NCI-H2081 (cell line): ENCODE data around the gene CDC42EP4.
"Not testable (repeated sequence)": the region's sequence is repeated elsewhere in the genome, so short reads cannot be mapped to it uniquely, and the experiment has no call there.

ENCODE experiments used
- DNase-seq, 2 experiments: peaks; one replicate each; lab custom pipeline; 2025; lab: John Stamatoyannopoulos, UW

The CDC42EP4 gene

DNA sequence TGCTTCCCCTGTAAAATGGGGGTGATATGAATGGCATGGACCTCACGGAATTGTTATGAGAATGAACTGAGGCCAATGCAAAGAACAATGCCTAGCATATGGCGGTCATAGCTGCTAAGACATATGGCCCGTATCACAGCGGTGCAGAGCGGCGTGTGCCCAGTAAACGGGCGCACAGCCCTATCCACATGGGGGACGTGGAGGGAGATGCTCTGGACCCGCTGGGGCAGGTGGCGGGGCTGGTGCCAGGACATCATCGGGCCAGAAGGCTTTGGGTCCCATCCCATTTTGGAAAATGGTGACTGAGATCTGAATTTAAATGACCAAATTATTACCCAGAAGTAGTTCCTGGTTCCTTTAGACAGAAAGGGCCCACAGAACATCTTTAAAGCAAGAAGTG, 31.6 kb downstream of the CDC42EP4 start:
- DNase-seq: no peak

GRCh38 chr17:73279704-73280103, 32.1 kb downstream of the CDC42EP4 start:
- DNase-seq: no peak

DNA sequence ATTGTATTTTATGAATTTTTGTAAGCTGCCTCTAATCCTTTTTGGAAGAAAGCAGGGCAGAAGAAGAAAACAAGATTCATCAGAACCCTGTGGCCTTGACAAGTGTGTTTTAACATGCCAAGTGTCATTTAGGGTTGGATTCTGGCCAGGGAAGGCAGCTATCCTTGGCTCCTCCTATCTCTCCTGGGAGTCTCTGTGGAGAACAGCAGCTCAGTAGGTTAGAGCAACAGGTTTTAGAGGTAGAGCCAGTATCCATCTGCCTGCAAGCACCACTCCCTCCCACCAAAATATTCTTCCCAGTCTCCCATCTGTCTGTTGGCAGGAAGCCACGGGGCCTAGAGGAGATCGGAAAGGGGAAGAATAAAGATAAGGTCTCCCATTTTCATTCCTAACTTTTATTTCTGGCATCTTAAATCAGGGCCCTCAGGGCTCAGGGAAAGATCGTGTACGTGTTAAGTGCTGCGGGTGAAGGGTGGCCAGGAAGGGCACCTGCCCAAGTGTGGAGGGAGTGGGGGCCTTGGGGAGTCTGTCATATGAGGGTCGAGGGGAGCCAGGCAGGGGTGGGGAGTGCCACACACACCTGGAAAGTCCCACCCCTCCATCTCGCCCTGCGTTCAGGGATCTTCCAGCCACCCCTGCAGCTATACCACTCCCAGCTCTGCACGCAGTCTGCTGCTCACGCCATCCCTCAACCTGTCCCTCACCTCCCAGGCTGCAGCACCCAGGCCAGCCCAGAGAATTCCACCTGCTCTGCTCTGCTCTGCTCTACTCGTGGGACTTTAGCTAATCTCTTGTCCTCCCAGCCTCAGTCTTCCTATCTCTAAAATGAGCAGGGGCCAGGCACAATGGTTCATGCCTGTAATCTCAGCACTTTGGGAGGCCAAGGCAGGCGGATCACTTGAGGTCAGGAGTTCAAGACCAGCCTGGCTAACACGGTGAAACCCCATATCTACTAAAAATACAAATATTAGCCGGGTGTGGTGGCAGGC, 33.0 kb downstream of the CDC42EP4 start:
- DNase-seq: peak; percentile 24 to 51

- no peak for DNase-seq
Observed at GRCh38 chr17:73278049-73278464, 33.7 kb downstream of the CDC42EP4 start.

DNA sequence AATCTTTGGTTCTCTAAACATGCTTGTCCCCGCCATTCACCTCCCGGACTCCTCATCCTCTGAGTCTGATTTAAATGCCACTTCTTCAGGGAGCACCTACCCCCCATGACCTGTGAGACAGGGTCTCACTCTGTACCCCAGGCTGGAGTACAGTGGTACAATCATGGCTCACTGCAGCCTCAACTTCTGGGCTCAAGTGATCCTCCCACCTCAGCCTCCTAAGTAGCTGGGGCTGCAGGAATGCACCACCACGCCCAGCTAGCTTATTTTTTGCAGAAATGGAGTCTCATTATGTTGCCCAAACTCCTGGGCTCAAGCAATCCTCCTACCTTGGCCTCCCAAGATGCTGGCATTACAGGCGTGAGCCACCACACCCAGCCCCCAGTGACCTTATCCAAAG, 37.3 kb downstream of the CDC42EP4 start:
- no peak for DNase-seq

- DNase-seq: no peak
Observed at GRCh38 chr17:73272906-73273218, 38.9 kb downstream of the CDC42EP4 start.

DNA sequence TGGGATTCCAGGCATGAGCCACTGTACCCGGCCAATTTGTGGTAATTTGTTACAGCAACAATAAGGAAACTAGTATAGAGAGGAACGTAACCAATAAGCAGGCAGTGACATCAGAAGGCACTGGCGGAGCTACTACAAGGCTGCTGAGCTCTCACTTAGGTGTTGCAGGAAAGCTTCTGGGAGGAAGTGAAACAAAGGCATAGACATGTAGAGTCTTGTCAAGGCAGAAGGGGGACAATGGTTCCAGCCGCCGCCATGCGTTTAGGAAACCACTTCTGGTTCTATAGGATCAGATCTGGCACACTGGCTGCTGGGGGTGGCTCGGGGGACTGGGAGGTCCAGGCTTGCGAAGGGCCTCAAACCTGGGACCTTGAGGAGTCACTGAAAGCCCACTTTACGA, 40.7 kb downstream of the CDC42EP4 start:
- no peak for DNase-seq

DNA sequence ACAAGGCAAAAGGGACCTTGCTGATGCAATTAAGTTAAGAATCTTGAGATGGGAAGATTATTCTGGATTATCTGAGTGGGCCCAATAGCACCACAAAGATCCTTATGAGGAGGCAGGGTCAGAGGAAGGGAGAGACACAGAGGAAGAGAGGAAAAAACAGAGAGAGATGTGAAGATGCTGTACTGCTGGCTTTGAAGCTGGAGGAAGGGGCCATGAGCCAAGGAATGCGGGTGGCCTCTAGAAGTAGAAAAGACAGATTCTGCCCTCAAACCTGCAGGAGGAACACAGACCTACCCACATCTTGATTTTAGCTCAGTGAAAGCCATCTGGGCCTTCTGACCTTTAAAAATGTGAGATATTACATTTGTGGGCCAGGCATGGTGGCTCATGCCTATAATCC, 42.0 kb downstream of the CDC42EP4 start:
- DNase-seq: no peak

DNA sequence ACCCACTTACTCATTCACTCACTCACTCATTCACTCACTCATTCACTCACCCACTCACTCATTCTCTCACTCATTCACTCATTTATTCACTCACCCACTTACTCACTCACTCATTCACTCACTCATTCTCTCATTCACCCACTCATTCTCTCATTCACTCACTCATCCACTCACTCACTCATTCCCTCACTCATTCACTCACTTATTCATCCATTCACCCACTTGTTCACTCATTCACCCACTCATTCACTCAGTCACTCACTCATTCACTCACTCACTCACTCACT, 42.5 kb downstream of the CDC42EP4 start:
- no peak for DNase-seq

- DNase-seq: no peak
Observed at GRCh38 chr17:73268582-73269328, 43.0 kb downstream of the CDC42EP4 start.

DNA sequence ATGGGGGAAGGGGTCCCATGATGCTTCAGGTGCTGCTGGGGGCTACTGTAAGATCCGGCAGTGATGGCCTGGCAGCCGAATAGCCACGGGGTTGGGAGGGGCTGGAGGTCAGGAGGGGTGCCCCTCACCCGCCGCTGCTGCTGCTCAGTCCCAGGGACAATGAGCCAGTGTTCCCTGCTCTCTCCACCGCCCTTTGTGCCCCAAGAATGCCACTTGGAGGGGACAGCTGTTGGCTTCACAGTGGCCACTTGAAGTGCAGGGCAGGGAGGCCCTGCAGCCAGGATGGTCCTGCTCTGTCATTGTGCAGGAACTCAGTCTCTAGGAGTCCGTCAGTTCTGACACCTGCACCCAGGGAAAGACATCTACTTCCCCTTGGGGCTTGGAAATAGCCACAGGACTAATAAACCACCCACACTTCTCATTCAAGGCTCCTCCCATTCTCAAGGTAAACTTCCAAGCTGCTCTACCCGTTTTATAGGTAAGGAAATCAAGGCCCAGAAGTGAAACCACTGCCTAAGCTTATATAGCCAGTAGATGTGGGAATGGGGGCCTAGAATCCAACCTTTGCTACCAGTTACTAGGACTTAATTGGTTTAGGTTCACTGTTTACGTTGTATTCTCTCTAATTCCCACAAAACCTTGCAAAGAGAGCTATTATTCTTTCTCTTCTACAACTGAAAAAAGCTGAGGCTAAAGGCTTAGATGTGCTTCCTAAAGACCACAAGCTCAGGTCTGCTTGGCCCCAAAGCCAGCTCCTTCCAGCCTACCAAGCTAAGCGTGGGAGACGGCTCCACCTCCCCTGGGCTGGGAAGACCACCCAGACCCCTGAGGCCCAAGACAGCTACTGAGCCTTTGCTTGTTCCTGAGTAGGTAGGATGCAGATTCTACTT, 43.9 kb downstream of the CDC42EP4 start:
- no peak for DNase-seq

DNA sequence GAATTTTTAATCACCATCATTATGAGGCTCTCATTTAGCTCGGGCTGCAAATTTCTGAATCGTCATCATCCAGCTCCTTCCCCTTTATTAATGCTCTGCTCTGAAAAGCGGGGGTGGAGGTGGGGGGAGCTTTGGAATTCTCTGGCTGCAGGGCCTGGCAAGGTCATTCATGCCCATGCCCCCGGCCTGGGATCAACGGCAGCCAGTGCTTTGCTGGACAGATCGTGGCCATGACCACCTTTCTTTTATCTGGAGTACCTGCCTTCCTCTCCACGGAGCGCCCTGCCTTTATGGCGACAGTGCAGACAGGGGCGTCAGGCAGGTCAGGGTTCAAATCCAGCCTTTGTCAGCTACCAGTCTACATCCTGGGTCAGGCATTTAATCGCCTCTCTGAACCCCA, 45.0 kb downstream of the CDC42EP4 start:
- no peak for DNase-seq

- DNase-seq: no peak
Observed at GRCh38 chr17:73265646-73266640, 45.9 kb downstream of the CDC42EP4 start.

DNA sequence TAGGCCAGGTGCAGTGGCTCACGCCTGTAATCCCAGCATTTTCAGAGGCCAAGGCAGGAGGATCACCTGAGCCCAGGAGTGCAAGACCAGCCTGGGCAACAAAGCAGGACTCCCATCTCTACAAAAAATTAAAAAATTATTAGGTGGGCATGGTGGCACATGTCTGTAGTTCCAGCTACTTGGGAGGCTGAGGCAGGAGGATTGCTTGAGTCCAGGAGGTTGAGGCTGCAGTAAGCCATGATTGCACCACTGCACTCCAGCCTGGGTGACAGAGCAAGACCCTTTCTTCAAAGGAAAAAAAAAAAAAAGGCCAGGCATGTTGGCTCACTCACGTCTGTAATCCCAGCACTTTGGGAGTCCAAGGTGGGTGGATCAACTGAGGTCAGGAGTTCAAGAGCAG, 47.4 kb downstream of the CDC42EP4 start:
- not testable (repeated sequence) for DNase-seq

GRCh38 chr17:73262676-73263642, 48.8 kb downstream of the CDC42EP4 start:
- DNase-seq: peak in 1 of 2 experiments; percentile 15

DNA sequence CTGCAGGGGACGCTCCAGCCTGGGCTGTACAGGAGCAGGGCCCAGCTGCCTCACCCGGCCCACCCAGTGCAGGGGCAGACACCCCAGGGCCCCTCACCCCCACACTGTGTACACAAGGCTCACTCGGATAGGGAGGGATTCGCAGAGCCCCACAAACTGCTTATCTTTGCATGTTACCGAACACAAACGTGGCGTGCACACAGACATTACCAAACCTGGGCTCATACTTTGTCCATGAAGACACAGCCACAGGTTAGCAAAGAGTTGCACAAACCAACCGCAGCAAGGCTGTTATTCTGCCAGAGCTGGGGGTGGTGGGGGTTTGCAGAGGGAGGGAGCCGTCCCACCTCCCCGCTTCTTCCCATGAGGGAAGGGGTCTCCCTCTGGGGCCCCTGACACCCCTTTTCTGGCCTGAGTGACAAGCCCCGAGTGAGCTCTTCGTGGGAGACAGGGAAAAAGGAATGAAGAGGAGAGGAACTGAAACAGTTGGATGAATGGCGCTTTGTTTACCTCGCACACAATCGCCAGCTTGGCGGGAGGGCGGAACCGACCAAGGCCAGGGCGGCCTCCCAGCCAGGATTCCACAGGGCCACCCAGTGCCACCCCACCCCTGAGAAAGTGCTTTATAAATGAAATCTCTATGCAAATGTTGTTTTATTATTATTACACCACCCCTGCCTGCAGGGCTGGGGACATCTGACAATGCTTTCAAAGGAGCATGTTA, 49.7 kb downstream of the CDC42EP4 start:
- peak in 1 of 2 experiments; percentile 22 for DNase-seq

DNA sequence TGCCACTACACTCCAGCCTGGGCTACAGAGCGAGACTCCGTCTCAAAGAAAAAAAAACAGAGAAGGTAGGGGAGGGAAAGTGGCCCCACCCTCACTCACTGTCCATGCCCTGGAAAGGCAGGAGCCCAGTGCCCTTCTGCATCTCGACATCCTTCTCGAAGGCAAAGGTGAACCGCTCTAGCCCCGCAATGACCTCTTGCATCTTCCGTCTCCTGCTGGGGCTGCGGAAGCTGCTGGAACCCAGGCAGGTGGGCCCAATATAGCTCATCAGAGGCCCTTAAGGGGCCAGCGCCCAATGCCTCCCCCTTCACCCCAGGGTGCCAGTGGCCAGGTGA, 50.2 kb downstream of the CDC42EP4 start, which contains the start of gene CPSF4L:
CPSF4L (minus strand) TSS at position 264 of the 335 bp plus-strand sequence; CDS start at position 202, 62 bp downstream.
- no peak for DNase-seq

GRCh38 chr17:73257516-73257915, 54.3 kb downstream of the CDC42EP4 start:
- no peak for DNase-seq

DNA sequence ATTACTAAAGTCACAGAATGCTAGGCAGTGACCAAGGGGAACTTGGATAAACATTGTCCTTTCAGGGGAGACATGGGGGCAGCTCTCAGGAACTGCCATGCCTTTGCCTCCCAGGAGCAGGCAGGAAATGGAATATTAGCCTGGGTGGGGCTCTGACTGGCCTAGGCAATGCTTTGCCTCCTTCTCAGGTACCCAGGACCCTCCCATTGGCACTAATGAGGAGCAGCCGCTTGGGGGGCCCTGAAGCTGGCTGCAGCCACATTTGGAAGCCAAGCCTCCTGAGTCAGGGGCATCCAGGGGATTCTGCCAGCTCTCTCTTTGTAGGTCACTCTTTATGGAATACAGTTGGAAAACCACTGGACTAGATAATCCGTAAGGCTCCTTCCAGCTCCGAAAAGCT, 55.6 kb downstream of the CDC42EP4 start:
- no peak for DNase-seq
